Thoracic aorta (tissue), 2 donors: ENCODE results near the gene CCDC12. TPM values are rescaled to one million over a fixed set of nuclear protein-coding genes. Genes with fewer than 3 reads are reported as not detected.

Experiments
- ATAC-seq: fragments of 150-250 bp; one replicate; pipeline ENCODE4 v1.8.0; 2017; ENCODE audit warnings: low read depth; ENCODE audit not compliant: insufficient number of reproducible peaks, low FRiP score
- DNase-seq: peaks from one replicate; pipeline ENCODE4 v3.0.0-alpha.2; 2020; ENCODE audit warnings: low spot score
- H3K27ac ChIP-seq, 2 donors: fragments of 200-600 bp; sonication (generic); 1 replicate in 1 of 2; 2 replicates in 1 of 2; pipeline ENCODE4 v1.5.1; 2016; ENCODE audit warnings: mild to moderate bottlenecking in 2 of 2, moderate library complexity in 2 of 2
- H3K27me3 ChIP-seq: fragments of 200-600 bp; sonication (generic); replicated peaks from 2 replicates; pipeline ENCODE4 v1.6.0; 2016; ENCODE audit warnings: mild to moderate bottlenecking; ENCODE audit not compliant: insufficient read depth
- H3K36me3 ChIP-seq: fragments of 200-600 bp; sonication (generic); one replicate; pipeline ENCODE4 v1.5.1; 2016
- H3K4me1 ChIP-seq, 2 donors: fragments of 200-600 bp; sonication (generic); 1 replicate in 1 of 2; 2 replicates in 1 of 2; pipeline versions ENCODE4 v1.5.1 to v1.6.0; 2016; ENCODE audit warnings: low read depth in 2 of 2, mild to moderate bottlenecking in 1 of 2; ENCODE audit not compliant: control insufficient read depth in 1 of 2
- H3K4me3 ChIP-seq: fragments of 200-600 bp; sonication (generic); 2 replicates; pipeline ENCODE4 v1.5.1; 2016; ENCODE audit warnings: mild to moderate bottlenecking
- H3K9me3 ChIP-seq: fragments of 200-600 bp; sonication (generic); 2 replicates; pipeline ENCODE4 v1.5.1; 2016
- total RNA-seq, 2 donors: library from RNA; depleted of rRNA; stranded (reverse); fragments of >200 nt; gene quantifications; one replicate each; pipeline versions ENCODE4 v1.1.0 to v1.2.3, GENCODE V29; 2016
- TF ChIP-seq, protein P1 (sequence below): fragments of 200-600 bp; sonication (generic); IDR thresholded peaks from one replicate; pipeline ENCODE4 v1.5.1; 2019; ENCODE audit warnings: antibody characterized with exemption

The CCDC12 gene
- total RNA-seq, 2 donors from 2014 or later: 29.8 to 58.8 TPM

DNA sequence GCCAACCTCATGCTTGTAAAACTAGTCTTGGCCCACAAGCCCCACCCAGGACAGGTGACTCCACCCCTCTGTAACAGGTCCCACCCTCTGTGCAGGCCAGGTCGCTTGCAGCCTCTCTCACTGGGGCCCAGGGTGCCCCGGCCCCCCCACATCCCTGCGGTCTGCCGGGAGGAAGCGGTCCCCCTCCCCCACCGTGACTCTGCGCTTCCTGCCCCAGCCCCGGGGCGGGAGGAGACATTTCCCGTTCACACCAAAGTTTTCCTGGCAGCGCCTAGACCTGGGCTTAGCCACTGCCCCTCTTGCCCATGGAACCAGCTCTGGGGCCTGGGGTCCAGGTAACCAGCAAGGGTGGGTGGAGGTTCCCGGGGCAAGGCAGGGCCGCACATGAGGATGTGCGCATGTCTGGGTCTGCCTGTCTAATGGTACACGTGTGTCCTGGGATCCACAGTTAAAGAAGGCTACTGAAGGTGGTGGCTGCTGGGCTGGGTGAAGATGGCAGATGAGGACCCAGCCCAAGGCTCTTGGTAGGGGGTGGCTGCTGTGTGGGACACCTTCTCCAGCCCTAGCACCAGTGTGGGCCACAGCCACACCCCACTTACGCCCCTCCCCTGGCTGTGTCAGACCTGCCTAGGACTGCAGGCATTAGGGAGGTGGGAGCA lies 11.3 kb upstream of the CCDC12 start:
- Histone ChIP-seq H3K9me3 (no peaks in the 10 kb centered on the region), H3K27ac (no peak overlapping the region), H3K36me3 (peaks cover 4% of the 10 kb centered on the region), H3K27me3 (no peaks in the 10 kb centered on the region), H3K4me1 (peaks cover 0 to 3% of the 10 kb centered on the region in 2 donors), H3K4me3 (peak overlapping the region; percentile 43)
- ATAC-seq (no peak), DNase-seq (no peak)
- TF ChIP-seq, protein P1, sequence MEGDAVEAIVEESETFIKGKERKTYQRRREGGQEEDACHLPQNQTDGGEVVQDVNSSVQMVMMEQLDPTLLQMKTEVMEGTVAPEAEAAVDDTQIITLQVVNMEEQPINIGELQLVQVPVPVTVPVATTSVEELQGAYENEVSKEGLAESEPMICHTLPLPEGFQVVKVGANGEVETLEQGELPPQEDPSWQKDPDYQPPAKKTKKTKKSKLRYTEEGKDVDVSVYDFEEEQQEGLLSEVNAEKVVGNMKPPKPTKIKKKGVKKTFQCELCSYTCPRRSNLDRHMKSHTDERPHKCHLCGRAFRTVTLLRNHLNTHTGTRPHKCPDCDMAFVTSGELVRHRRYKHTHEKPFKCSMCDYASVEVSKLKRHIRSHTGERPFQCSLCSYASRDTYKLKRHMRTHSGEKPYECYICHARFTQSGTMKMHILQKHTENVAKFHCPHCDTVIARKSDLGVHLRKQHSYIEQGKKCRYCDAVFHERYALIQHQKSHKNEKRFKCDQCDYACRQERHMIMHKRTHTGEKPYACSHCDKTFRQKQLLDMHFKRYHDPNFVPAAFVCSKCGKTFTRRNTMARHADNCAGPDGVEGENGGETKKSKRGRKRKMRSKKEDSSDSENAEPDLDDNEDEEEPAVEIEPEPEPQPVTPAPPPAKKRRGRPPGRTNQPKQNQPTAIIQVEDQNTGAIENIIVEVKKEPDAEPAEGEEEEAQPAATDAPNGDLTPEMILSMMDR: no peak

DNA sequence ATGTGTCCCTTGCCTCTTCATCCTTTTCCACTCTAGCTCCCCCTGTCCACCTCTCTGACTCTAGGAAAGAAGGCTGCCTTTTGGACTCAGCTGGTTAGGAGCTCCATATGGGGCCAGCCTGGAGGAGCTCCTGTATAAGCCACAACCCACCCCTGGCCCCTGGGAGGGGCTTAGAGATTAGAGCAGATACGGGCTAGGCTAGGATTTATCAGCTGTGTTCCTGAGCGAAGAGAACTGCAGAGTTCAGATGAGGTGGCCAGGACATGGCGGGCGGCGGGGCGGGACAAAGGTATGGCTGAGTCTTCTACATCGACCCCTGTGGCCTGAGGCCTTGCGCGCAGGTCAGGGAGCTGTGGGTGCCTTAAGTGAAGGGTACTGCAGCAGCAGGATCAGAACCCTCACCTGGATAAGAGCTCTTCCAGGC lies 10.8 kb upstream of the CCDC12 start:
- no peak for DNase-seq
- no peak for ATAC-seq
- Histone ChIP-seq H3K27ac (no peak overlapping the region), H3K4me1 (peaks cover 0 to 3% of the 10 kb centered on the region in 2 donors), H3K9me3 (no peaks in the 10 kb centered on the region), H3K27me3 (no peaks in the 10 kb centered on the region), H3K36me3 (peaks cover 4% of the 10 kb centered on the region), H3K4me3 (no peak overlapping the region)
- TF ChIP-seq, protein P1: no peak

DNA sequence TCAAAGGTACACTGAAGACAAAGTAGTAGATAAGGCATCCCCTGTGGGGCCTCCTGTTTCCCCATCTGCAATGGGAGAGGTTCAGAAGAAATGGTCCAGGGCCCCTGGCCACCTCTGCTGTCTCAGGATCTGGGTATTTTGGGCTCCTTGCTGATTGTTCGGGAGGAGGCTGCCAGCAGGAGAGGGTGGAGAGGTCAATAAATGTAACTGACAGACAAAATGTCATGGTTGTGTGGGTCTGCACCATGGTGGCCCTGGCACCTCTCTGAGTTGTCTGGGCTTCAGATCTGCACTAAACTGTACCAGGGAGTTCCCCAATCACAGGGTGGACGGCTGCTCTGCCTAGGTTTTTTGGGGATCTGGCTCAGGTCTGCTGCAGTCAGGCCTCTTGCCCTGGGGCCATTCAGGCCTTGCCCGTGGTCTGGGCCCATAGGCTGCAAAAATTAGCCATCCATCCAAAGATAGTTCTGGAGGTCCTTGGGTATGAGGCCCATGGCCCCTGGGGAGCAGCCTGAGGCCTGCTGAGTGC lies 10.3 kb upstream of the CCDC12 start:
- no peak overlapping the region for H3K27ac ChIP-seq
- H3K4me3 ChIP-seq: no peak overlapping the region
- peaks cover 4% of the 10 kb centered on the region for H3K36me3 ChIP-seq
- H3K4me1 ChIP-seq: peaks cover 0 to 4% of the 10 kb centered on the region in 2 donors
- DNase-seq (no peak), ATAC-seq (no peak)
- no peaks in the 10 kb centered on the region for H3K27me3 ChIP-seq
- no peaks in the 10 kb centered on the region for H3K9me3 ChIP-seq
- TF ChIP-seq, protein P1: no peak

DNA sequence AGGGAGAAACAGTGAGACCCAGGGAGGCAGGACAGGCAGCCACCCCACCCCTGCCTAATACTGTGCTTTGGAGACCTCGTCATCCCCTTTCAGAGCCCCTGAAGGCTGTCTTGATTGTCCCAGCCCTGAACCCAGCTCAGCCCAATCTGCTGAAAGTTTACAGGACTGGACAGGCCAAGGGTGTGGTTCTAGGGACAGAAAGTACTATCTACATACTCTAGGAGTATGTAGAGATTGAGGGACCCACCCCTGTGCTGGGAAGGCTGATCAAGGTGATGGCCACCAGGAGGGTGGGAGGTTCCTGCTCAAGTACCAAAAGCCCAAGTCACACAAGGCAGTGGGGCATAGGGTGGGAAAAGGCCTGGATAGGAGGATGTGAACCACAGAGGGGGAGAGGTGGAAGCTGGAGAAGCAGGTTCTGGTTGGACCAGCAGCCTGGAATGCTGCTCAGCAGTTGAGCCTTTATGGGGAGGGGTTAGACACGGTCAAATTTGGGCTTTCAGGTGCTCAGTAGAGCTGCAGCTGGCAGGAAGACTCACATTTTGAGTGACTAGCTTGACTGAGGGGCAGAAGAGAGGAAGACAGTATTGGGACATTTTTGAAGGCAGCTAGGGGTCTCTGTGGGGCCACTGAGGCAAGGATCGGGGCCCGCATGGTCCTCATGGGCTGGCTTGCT lies 9.6 kb upstream of the CCDC12 start:
- TF ChIP-seq, protein P1: no peak
- no peak for DNase-seq
- ATAC-seq: no peak
- H3K4me3 ChIP-seq: no peak overlapping the region
- H3K9me3 ChIP-seq: no peaks in the 10 kb centered on the region
- H3K36me3 ChIP-seq: no peaks in the 10 kb centered on the region
- H3K27ac ChIP-seq: no peak overlapping the region
- peaks cover 0 to 6% of the 10 kb centered on the region in 2 donors for H3K4me1 ChIP-seq
- H3K27me3 ChIP-seq: no peaks in the 10 kb centered on the region

DNA sequence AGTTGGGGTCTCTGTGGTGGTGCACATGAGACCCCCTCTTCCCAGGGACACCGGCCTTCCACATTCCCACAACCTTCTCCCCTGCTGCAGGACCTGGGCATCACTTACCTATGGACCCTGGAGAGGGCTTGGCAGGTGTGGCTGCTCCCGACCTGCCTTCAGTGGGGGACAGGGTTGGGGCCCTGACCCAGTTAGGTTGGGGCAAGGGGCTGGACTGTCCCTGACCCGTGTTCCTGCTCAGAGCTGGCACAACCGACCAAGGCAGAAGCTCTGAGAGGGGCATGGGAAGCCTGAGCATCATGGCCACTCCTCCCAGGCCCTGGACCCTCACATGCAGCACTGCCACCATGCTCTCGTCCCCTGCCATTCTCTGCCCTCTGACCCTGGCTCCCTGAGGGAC lies 9.0 kb upstream of the CCDC12 start:
- H3K9me3 ChIP-seq: no peaks in the 10 kb centered on the region
- ATAC-seq (no peak), DNase-seq (no peak)
- no peaks in the 10 kb centered on the region for H3K27me3 ChIP-seq
- no peak overlapping the region for H3K4me3 ChIP-seq
- H3K4me1 ChIP-seq: peaks cover 4 to 6% of the 10 kb centered on the region in 2 donors
- no peak overlapping the region for H3K27ac ChIP-seq
- H3K36me3 ChIP-seq: no peaks in the 10 kb centered on the region
- TF ChIP-seq, protein P1: no peak
